ENCODE data around the gene ABHD17C.

DNA sequence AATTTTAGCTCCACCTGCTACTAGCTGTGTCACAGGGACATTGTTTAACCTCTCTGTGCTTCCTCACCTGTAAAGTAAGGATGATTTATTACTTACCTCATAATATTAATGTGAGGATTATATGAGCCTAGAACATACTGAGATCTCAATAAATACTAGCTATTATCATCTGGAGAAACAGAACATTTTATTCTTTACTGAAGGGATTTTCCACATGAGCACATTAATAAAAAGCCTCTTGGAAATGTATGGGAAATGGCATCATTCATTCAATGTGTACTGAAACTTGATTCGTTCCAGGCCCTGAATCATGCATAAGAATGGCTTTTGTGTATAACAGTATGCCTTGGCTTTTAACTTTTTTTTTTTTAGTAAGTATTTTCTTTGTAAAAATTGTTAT, 73.0 kb downstream of the ABHD17C start:
- no peak for TF ChIP-seq EZH2phosphoT487 (IDR thresholded peaks at IDR 0.05; ENCODE audit: insufficient read depth, low read depth)
- TF ChIP-seq EZH2 (IDR thresholded peaks at IDR 0.05; ENCODE audit: insufficient read depth, poor library complexity, severe bottlenecking): no peak

Measured in GM23248 (cell line).